Esophagus squamous epithelium (tissue), 5 donors: ENCODE measurements around the gene PGLYRP2. TPM values are rescaled to one million over a fixed set of nuclear protein-coding genes. Genes with fewer than 3 reads are reported as not detected.

ENCODE experiments used
- DNase-seq: peaks from one replicate; lab custom pipeline; 2025; lab: John Stamatoyannopoulos, UW
- H3K27ac ChIP-seq, 4 donors: fragments of 200-600 bp; sonication (generic); one replicate each; pipeline ENCODE4 v1.5.1; 2016 to 2019; ENCODE audit warnings: mild to moderate bottlenecking in 1 of 4
- H3K27me3 ChIP-seq, 4 donors: fragments of 200-600 bp; sonication (generic); 1 replicate in 3 of 4; 2 replicates in 1 of 4; pipeline versions ENCODE4 v1.5.1 to v1.6.0; 2017 to 2021; ENCODE audit warnings: antibody characterized with exemption in 1 of 4
- H3K36me3 ChIP-seq, 3 donors: fragments of 200-600 bp; sonication (generic); one replicate each; pipeline ENCODE4 v1.5.1; 2016 to 2019
- H3K4me1 ChIP-seq, 3 donors: fragments of 200-600 bp; sonication (generic); one replicate each; pipeline ENCODE4 v1.5.1; 2017 to 2019
- H3K4me3 ChIP-seq, 4 donors: fragments of 200-600 bp; sonication (generic); 1 replicate in 3 of 4; 2 replicates in 1 of 4; pipeline ENCODE4 v1.5.1; 2016 to 2019; ENCODE audit warnings: mild to moderate bottlenecking in 2 of 4, moderate library complexity in 1 of 4
- H3K9me3 ChIP-seq, 3 donors: fragments of 200-600 bp; sonication (generic); one replicate each; pipeline ENCODE4 v1.5.1; 2016 to 2019
- CTCF ChIP-seq, 6 experiments: fragments of 450-650 bp in 4 of 6; fragments of 200-600 bp in 2 of 6; sonication (generic) in 2 of 6; IDR thresholded peaks; one replicate each; pipeline ENCODE4 v1.5.1; 2016 to 2019; ENCODE audit warnings: antibody characterized with exemption in 6 of 6, mild to moderate bottlenecking in 4 of 6, moderate library complexity in 4 of 6
- POLR2A ChIP-seq, 4 donors: fragments of 450-650 bp; IDR thresholded peaks; one replicate each; pipeline ENCODE4 v1.6.1; 2017; ENCODE audit warnings: antibody characterized with exemption in 4 of 4, mild to moderate bottlenecking in 4 of 4, moderate library complexity in 3 of 4
- WGBS, 2 donors: methylation state at CpG; one replicate each; pipeline ENCODE4 v1.1.5; 2018; 5-methylcytosine and 5-hydroxymethylcytosine counted together
- intact Hi-C: fragments of 100-400 bp; cut with DNase I; formaldehyde crosslinking; loops from one replicate; pipeline ENCODE4 v1.15.0; 2022
- total RNA-seq, 4 donors: library from RNA; depleted of rRNA; stranded (reverse); fragments of >200 nt; gene quantifications; one replicate each; pipeline ENCODE4 v1.1.0, GENCODE V29; 2016
- donor health status: DM: yes; HTN: yes; CAD: no.

The PGLYRP2 gene
- total RNA-seq, 4 donors from 2014 or later = not detected

GRCh38 chr19:15445807-15446376, 33.4 kb downstream of the PGLYRP2 start:
- WGBS, 2 donors = 75 to 89% methylated on average over 6 of the region's 7 CpGs
- intact Hi-C loops = no loop called here
- Histone ChIP-seq H3K36me3 (no peaks in the 10 kb centered on the region), H3K4me3 (no peak overlapping the region), H3K9me3 (no peaks in the 10 kb centered on the region), H3K27me3 (no peaks in the 10 kb centered on the region), H3K4me1 (peaks cover 5 to 12% (median 11%) of the 10 kb centered on the region in 3 donors), H3K27ac (no peak overlapping the region)
- no peak for TF ChIP-seq POLR2A (IDR thresholded peaks at IDR 0.05)
- DNase-seq = no peak

GRCh38 chr19:15445227-15445605, 34.1 kb downstream of the PGLYRP2 start:
- TF ChIP-seq CTCF (IDR thresholded peaks at IDR 0.05) (no peak), POLR2A (IDR thresholded peaks at IDR 0.05) (no peak)
- H3K9me3 ChIP-seq = no peaks in the 10 kb centered on the region
- H3K36me3 ChIP-seq = no peaks in the 10 kb centered on the region
- H3K4me1 ChIP-seq = peaks cover 5 to 12% (median 11%) of the 10 kb centered on the region in 3 donors
- no peak for DNase-seq
- 80 to 88% methylated on average over 3 to 5 of the region's 9 CpGs for WGBS, 2 donors
- no peak overlapping the region for H3K27ac ChIP-seq
- no peaks in the 10 kb centered on the region for H3K27me3 ChIP-seq
- no peak overlapping the region for H3K4me3 ChIP-seq
- intact Hi-C loops = no loop called here

GRCh38 chr19:15444505-15445226, 34.6 kb downstream of the PGLYRP2 start:
- Histone ChIP-seq H3K4me1 (peaks cover 5 to 13% (median 10%) of the 10 kb centered on the region in 3 donors), H3K27me3 (no peaks in the 10 kb centered on the region), H3K9me3 (no peaks in the 10 kb centered on the region), H3K36me3 (no peaks in the 10 kb centered on the region), H3K27ac (no peak overlapping the region), H3K4me3 (no peak overlapping the region)
- 85 to 93% methylated on average over 10 of the region's 15 CpGs for WGBS, 2 donors
- intact Hi-C loops = no loop called here
- TF ChIP-seq POLR2A (IDR thresholded peaks at IDR 0.05) = no peak
- no peak for DNase-seq

GRCh38 chr19:15443838-15444237, 35.5 kb downstream of the PGLYRP2 start:
- intact Hi-C loops = no loop called here
- 33 to 39% methylated on average over 5 to 7 of the region's 10 CpGs for WGBS, 2 donors
- Histone ChIP-seq H3K4me3 (no peak overlapping the region), H3K4me1 (peaks cover under 1 to 12% (median 2%) of the 10 kb centered on the region in 3 donors), H3K36me3 (peaks cover 0 to 6% (median 0%) of the 10 kb centered on the region in 3 donors), H3K27me3 (no peaks in the 10 kb centered on the region), H3K27ac (no peak overlapping the region), H3K9me3 (no peaks in the 10 kb centered on the region)
- no peak for TF ChIP-seq CTCF (IDR thresholded peaks at IDR 0.05)
- no peak for TF ChIP-seq POLR2A (IDR thresholded peaks at IDR 0.05)
- no peak for DNase-seq

GRCh38 chr19:15443325-15443724, 36.0 kb downstream of the PGLYRP2 start:
- Histone ChIP-seq H3K4me1 (peaks cover 0 to 8% (median 3%) of the 10 kb centered on the region in 3 donors), H3K9me3 (no peaks in the 10 kb centered on the region), H3K4me3 (no peak overlapping the region), H3K27me3 (no peaks in the 10 kb centered on the region), H3K27ac (no peak overlapping the region), H3K36me3 (peaks cover 0 to 6% (median 0%) of the 10 kb centered on the region in 3 donors)
- intact Hi-C loops = no loop called here
- no peak for TF ChIP-seq POLR2A (IDR thresholded peaks at IDR 0.05)
- TF ChIP-seq CTCF (IDR thresholded peaks at IDR 0.05) = no peak
- 85 to 98% methylated on average over 3 of the region's 3 CpGs for WGBS, 2 donors
- no peak for DNase-seq
